ENCODE results near the gene APOB.

APOB gene

GRCh38 chr2:20989404-20989803 is 54.5 kb downstream of the APOB start:
- Histone ChIP-seq H2AFZ (ENCODE audit: low read length) (no peak overlapping the region), H3K4me2 (ENCODE audit: low read depth, low read length, poor library complexity, severe bottlenecking) (no peak overlapping the region), H3K4me3 (ENCODE audit: low read length, poor library complexity, severe bottlenecking) (no peak overlapping the region), H3K9ac (ENCODE audit: low read depth, low read length, poor library complexity, severe bottlenecking) (no peak overlapping the region), H3K9me3 (ENCODE audit: insufficient read depth, low read depth, low read length) (no peaks in the 10 kb centered on the region), H3K9me2 (replicated peaks; ENCODE audit: low read depth, low read length) (no peaks in the 10 kb centered on the region), H4K20me1 (ENCODE audit: insufficient read depth, low read length, poor library complexity, severe bottlenecking) (no peaks in the 10 kb centered on the region), H3K79me2 (ENCODE audit: insufficient read depth, low read length) (no peaks in the 10 kb centered on the region), H3K4me1 (ENCODE audit: insufficient read depth, low read length, poor library complexity, severe bottlenecking) (no peaks in the 10 kb centered on the region), H3K27me3 (ENCODE audit: insufficient read depth, low read length, poor library complexity, severe bottlenecking) (no peaks in the 10 kb centered on the region), H3K36me3 (ENCODE audit: insufficient read depth, low read length) (no peaks in the 10 kb centered on the region), H3F3A (ENCODE audit: low read depth) (no peaks in the 10 kb centered on the region)
- TF ChIP-seq CTCF (conservative IDR thresholded peaks at IDR 0.05; ENCODE audit: low read length) (no peak), EZH2phosphoT487 (IDR thresholded peaks at IDR 0.05; ENCODE audit: borderline replicate concordance) (no peak)

- Histone ChIP-seq H3K9ac (ENCODE audit: low read depth, low read length, poor library complexity, severe bottlenecking) (no peak overlapping the region), H3K4me1 (ENCODE audit: insufficient read depth, low read length, poor library complexity, severe bottlenecking) (no peaks in the 10 kb centered on the region), H4K20me1 (ENCODE audit: insufficient read depth, low read length, poor library complexity, severe bottlenecking) (no peaks in the 10 kb centered on the region), H2AFZ (ENCODE audit: low read length) (no peak overlapping the region), H3K4me3 (ENCODE audit: low read length, poor library complexity, severe bottlenecking) (no peak overlapping the region), H3F3A (ENCODE audit: low read depth) (no peaks in the 10 kb centered on the region), H3K27me3 (ENCODE audit: insufficient read depth, low read length, poor library complexity, severe bottlenecking) (no peaks in the 10 kb centered on the region), H3K9me2 (replicated peaks; ENCODE audit: low read depth, low read length) (no peaks in the 10 kb centered on the region), H3K9me3 (ENCODE audit: insufficient read depth, low read depth, low read length) (no peaks in the 10 kb centered on the region), H3K36me3 (ENCODE audit: insufficient read depth, low read length) (no peaks in the 10 kb centered on the region), H3K79me2 (ENCODE audit: insufficient read depth, low read length) (no peaks in the 10 kb centered on the region), H3K4me2 (ENCODE audit: low read depth, low read length, poor library complexity, severe bottlenecking) (no peak overlapping the region)
- TF ChIP-seq CTCF (conservative IDR thresholded peaks at IDR 0.05; ENCODE audit: low read length) = no peak
- no peak for TF ChIP-seq EZH2phosphoT487 (IDR thresholded peaks at IDR 0.05; ENCODE audit: borderline replicate concordance)
Measured at GRCh38 chr2:20988905-20989304, 55.0 kb downstream of the APOB start.

- no peaks in the 10 kb centered on the region for H3K4me1 ChIP-seq (ENCODE audit: insufficient read depth, low read length, poor library complexity, severe bottlenecking)
Measured at GRCh38 chr2:20986024-20986939, 57.6 kb downstream of the APOB start.

More at GRCh38 chr2:20986024-20986939, 57.6 kb downstream of the APOB start:
- no peaks in the 10 kb centered on the region for H3K9me2 ChIP-seq (replicated peaks; ENCODE audit: low read depth, low read length)
- no peaks in the 10 kb centered on the region for H3K79me2 ChIP-seq (ENCODE audit: insufficient read depth, low read length)
- no peaks in the 10 kb centered on the region for H3K27me3 ChIP-seq (ENCODE audit: insufficient read depth, low read length, poor library complexity, severe bottlenecking)
- H4K20me1 ChIP-seq (ENCODE audit: insufficient read depth, low read length, poor library complexity, severe bottlenecking) = no peaks in the 10 kb centered on the region
- H2AFZ ChIP-seq (ENCODE audit: low read length) = no peak overlapping the region
- H3K36me3 ChIP-seq (ENCODE audit: insufficient read depth, low read length) = no peaks in the 10 kb centered on the region
- TF ChIP-seq CTCF (conservative IDR thresholded peaks at IDR 0.05; ENCODE audit: low read length) (no peak), EZH2phosphoT487 (IDR thresholded peaks at IDR 0.05; ENCODE audit: borderline replicate concordance) (no peak)
- no peak overlapping the region for H3K9ac ChIP-seq (ENCODE audit: low read depth, low read length, poor library complexity, severe bottlenecking)
- no peaks in the 10 kb centered on the region for H3K9me3 ChIP-seq (ENCODE audit: insufficient read depth, low read depth, low read length)
- no peak overlapping the region for H3K4me3 ChIP-seq (ENCODE audit: low read length, poor library complexity, severe bottlenecking)
- no peaks in the 10 kb centered on the region for H3F3A ChIP-seq (ENCODE audit: low read depth)
- no peak overlapping the region for H3K4me2 ChIP-seq (ENCODE audit: low read depth, low read length, poor library complexity, severe bottlenecking)

Measured in Loucy (cell line).